HG02840 (cell line): ENCODE measurements around the gene MYBBP1A.

Source experiments
- ATAC-seq: cut with Tn5 transposase; IDR thresholded peaks from one replicate; pipeline ENCODE4 v1.9.1; 2021; ENCODE audit warnings: mild to moderate bottlenecking, moderate library complexity, moderate number of reproducible peaks; ENCODE audit not compliant: unreplicated experiment, low FRiP score

Gene MYBBP1A

DNA sequence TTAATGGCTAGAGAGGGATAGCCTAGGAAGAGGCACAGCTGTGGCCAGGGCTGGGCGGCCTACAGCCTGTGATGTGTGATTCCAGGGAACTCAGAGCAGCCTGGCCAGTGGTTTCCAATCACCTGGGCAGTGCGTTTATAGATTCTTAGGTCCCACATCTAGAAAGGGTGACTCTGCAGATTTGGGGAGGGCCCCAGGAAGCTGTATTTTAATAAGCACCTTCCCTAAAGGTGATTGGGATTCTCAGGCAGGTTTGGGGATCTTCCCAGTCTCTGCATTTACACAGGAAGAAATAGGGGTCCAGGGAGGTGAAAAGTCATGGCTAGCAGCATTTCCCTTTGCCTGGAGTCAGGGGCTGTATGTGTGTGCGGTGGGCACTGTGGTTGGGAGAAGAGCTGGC lies 47.0 kb downstream of the MYBBP1A start:
- ATAC-seq = no peak

DNA sequence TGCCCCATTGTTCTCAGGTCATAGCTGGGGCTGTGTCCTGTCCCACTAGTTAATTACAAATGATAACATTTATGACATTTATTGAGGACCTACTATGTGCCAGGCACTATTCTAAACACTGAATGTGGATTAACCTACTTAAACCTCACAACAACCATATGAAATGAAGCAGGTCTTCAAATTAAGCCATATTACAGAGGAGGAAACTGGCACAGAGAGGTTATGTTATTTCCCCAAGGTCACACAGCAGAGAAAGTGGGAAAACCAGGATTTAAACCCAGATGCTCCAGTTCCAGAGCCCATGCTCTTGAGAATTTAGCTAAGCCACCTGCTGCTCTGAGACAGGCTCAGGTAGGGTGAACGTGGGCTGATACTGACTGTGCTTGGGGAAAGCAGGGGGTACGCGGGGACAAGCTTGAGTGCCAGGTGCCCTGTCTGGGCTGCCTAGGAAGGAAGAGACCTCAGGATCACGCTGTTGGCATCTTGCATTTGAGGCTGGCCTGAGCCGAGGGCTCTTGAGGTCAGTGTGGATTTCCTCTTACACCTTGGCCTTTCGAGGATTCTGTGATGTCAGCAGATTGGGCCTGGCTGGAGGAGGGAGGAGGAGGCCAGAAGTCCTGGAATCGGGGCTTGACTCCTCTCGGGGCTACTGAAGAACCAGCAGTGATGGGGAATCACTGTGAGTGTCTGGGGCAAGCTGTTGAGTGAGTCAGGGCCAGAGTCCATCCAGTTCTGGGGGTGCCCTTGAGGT lies 47.6 kb downstream of the MYBBP1A start:
- no peak for ATAC-seq

DNA sequence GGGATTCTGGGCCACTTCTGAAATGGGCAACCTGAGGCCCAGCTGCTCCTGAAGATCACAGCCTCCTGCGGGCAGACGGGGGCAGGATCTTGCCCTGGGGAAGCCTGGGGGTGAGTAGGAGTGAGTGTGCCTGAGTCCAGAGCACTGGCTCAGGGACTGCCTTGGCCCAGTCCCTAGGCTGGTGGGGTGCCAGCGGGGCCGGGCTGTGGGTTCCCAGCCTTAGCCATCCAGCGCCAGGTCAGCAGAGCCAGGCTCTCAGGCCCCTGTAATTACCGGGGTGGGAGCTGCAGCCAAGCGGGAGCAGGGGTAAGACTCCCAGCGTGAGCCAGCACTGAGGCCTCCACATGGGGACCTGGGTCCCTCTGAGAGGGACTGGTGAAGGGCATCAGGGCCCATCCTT lies 48.3 kb downstream of the MYBBP1A start:
- no peak for ATAC-seq

DNA sequence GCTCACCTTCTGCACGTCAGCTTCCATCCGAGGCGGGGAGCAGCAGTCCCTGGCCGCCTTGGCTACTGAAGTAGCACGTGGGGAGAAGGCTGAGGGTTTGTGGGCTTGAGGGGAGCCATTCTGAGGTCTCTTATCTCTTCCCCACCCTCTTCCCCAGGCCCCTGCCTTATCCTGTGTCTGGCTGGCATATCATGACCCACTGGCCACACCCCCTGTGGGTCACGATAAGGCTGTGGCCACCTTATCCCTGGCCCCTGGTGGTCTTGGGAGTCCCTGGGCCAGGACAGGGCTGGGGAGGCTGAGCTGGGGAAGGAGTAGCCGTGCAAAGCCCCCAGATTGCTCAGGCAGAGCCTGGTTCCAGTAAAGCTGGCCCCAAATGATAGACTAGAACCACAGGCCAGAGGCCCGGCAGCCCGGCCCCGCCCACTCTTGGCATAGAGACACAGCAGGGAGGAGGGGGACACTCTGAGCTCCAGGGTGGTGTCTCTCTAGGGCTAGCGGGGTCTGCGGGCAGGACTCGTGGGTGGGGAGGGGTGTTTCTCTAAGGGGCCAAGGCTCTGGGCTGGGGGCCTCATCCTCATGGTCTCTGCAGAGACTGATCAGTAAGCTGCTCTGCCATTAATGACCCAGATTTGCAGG lies 48.9 kb downstream of the MYBBP1A start:
- no peak for ATAC-seq

DNA sequence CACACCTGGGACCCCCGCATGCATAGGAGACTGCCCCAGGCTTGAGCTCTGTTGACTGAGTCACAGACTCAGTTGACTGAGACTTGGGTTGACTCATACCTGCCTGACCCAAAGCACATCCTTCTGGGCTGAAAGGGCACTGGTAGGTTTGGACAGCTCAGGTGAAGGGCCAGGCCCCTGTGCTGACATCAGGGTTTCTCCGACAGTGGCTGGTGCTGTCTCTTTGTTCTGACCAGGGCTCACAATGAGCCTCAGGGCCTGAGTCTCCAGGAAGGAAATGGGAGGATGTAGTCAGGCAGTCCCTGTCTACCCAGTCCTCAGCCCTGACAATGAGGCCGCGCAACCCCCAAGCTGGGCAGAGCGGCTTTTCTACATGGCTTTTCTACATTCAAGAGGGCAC lies 50.0 kb downstream of the MYBBP1A start:
- no peak for ATAC-seq

DNA sequence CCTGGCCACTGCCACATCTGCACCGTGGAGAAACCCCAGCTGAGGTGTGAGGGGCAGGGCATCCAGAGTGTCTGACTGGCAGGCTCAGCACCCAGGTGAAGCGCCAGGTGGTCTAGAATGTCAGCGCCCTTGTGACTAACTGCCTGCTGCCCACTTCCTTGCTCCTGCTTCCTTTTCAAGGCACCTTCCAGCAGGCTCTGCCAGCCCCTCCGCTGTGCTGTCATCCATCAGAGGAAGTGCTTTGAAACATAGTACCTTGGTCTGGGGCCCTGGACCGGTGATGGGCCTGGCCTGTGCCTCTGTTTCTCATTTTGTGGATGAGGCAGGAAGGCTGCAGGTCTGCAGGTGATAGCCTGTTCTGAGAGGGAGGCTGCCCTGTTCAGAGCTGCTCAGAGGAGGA lies 51.0 kb downstream of the MYBBP1A start:
- ATAC-seq = no peak

DNA sequence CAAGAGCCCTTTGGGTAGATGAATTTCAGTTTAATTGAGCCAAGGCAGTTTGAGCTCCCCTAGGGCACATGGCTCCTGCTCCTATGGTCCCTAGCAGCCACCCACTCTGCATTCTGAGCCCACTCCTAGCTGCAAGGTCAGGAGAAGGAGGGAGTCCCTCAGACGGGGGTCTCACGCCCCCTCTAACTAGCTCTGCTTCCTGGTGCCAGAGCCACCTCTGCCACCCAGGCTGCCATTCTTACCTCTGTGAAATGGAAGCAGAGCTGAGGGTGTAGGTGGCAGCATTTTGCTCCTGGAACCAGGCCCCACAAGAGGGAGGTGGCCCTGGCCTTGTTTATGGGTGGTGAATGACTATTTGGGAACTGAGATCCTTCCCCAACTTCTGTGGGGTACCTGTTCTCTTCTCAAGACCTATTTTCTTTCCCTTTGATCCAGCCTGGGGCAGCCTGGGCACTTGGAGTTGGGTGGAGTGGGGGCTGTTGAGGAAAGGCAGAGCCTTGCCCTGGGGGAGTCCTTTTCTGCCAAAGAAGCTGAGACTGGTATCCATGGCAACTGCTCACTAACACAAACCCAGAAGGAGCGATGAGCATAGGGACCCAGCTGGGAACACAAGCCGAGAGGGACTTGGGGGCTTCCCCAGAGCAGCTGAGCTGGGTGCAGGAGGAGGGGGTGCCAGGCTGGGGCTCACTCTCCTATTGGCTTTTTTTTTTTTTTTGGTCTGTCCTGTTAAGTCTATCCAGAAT lies 51.7 kb downstream of the MYBBP1A start:
- ATAC-seq = no peak

DNA sequence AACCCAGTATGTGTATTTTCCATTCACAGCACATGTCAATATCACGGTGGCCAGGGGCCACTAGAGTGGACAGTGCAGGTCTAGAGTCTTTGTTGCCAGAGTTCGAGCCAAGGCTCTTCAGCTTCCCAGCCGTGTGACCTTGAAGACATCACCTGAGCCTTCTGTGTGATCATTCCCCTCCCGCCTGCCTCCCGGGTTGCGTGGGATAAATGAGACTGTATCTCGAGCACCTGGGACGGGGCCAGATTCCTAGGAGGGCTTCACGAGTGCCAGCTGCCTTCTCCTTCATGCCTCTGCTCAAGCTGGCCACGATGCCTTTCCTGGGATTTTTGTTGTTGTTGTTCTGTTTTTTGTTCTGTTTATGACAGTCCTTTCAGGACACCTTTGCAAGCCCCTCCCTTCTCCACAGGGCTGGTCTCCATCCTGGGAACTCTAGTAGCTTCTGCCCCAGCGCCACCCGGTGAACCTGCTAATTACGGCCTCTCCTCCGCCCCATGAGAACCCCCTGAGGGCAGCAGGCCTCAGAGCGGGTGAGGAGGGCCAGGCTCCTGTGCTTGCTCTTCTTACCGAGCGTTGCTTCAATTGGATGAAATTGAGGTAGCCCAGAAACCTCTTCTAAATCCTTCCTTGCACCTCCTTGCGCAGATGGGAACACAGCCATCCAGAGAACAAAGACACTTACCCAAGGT lies 52.6 kb downstream of the MYBBP1A start:
- no peak for ATAC-seq

DNA sequence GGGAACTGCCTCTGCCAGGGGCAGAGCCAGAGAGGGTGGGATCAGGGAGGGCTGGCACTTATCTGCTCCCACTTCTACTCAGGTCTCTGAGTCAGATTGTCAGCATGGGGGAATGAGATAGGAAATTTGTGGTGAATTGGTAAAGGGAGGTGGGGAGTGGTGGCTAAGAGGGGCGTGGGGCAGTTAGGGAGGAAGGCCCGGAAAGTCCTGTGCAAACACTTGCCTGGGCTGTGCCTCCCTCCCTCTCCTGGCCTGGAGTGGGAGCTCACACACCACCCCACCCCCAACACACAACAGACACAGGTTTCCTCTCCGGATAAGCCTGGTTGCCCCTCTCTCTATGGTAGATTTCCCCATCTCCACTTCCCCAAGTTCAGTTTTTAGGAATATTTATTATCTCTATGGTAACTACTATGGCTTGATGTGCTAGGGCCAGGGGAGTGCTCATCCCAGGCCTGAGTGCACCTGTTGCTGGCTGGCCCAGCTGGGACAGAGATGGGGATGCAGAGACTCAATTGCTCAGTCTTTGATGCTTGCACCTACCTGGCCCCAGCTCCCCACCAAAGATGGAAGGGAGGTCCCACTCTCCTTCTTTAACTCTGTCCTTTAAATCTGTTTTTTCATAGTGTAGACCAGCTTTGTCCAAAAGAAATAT lies 53.8 kb downstream of the MYBBP1A start:
- no peak for ATAC-seq

DNA sequence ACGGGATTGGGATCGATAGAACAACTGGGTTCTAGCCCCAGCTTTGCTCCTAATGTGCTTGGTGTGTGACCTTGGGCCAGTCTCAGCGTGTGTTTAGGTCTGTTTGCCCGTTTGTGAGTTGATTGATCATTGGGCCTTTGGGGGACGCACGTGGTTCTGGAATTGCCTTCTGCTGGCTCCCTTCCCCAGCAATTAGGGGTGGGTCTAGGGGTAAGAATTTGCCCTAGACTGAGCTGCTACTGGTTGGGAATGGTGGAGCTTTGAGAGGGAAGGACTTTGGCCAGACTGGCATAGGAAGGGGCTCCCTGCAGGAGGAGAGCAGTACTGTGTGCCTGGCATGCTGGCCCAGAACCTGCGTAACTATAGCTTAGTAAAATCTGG lies 55.0 kb downstream of the MYBBP1A start:
- ATAC-seq = no peak

DNA sequence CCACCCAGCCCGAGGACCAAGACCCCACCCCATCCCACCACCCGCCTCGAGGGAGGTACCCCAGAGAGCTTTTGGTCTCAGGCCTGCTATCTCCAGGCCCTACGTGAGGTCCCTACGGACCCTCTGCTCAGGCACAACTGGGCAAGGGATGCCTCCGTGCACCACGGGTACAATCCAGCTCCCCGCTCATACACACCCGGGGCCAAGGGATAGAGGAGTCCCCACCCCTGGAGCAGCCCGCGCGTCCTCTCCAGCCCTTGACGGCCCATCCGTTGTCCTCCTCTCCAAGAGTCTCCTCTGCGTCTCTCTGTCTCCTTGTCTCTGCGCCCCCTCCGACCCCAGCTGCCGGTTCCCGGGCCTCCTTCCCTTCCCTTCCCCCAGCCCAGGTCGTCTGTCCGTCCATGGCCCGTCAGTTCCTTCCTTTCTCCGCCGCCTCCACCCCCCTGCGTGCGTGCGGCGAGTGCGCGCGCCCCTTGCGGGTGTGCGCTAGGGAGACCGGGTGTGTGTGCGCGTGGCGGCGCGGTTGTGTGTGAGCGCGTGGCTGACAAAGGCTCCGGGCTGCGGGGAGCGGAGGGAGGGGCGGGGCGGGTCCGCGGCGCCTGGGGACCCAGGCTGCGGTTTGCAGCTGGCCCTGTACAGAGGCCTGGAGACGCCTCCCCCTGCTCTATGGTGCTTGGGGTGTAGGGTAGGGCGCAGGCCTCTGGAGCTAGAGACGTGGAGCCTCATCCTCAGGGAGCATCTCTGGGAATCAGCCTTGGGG lies 55.6 kb downstream of the MYBBP1A start:
- no peak for ATAC-seq

DNA sequence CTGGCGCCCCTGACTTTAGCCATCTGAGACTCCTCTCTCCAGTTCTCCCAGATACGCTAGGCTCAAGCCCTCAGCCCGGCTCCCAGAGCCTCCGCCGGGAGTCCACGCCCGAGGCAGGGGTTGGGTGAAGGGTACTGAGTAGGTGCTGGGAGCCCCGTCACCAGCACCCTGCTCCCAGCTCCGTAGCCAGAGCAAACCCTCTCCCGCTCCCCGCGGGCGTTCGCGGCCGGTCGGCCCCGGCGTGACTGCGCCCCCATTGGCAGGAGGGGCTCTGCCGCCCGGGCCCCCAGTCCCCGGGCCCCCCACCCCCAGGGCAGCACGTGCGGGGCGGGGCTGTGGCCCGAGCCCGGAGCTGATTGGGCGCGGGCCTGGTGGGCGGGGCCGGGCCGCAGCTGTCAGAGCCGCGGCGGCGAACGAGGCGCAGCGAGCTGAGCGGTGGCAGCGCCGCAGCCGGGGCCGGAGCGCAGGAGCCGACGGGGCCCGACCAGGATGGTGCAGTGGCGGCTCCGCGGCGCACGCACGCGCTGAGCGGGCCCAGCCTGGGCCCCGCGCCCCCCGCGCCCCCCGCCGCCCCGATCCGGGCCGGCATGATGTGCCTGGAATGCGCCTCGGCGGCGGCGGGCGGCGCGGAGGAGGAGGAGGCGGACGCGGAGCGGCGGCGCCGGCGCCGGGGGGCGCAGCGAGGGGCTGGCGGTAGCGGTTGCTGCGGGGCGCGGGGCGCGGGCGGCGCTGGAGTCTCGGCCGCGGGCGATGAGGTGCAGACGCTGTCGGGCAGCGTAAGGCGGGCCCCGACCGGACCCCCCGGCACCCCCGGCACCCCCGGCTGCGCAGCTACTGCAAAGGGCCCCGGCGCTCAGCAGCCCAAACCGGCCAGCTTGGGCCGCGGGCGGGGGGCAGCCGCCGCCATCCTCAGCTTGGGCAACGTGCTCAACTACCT lies 56.5 kb downstream of the MYBBP1A start, which contains the start of gene SPNS2:
Gene SPNS2, plus strand, starts transcription at position 421 of the 937 bp plus-strand sequence. Its CDS starts 167 bp downstream, at position 588.
- no peak for ATAC-seq

DNA sequence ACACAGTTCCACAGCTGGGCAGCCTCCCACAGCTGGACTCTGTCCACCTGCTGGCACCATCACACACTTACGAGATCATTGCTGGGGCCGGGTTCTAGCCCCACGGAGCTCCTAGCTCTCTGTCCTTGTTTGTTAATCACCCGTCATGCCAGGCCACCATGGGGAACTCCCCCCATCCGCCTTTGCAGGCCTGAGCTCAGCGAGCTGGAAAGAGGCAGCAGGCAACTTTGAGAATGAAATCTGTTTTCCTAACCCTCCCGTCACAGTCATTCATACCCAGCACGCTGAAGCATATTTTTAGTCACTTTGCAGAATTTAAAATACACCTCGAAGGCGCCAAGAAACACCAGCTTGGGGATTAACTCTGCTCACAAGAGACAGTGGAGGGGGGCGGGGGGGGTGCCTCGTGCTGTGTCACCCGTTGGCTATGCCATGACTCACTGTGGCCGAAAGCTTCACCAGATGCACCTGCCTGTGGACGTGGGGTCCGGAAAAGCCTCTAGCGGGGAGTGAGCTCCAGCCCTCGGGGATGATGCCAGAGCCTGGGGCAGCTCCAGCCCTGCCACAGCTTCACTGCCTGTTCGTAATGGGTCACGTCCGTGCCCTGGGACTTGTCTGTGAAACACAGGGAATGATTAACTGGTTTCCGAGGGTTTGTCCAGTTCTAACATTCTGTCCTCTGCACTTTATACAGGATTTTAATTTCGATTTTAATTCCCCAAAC lies 57.9 kb downstream of the MYBBP1A start:
- no peak for ATAC-seq

DNA sequence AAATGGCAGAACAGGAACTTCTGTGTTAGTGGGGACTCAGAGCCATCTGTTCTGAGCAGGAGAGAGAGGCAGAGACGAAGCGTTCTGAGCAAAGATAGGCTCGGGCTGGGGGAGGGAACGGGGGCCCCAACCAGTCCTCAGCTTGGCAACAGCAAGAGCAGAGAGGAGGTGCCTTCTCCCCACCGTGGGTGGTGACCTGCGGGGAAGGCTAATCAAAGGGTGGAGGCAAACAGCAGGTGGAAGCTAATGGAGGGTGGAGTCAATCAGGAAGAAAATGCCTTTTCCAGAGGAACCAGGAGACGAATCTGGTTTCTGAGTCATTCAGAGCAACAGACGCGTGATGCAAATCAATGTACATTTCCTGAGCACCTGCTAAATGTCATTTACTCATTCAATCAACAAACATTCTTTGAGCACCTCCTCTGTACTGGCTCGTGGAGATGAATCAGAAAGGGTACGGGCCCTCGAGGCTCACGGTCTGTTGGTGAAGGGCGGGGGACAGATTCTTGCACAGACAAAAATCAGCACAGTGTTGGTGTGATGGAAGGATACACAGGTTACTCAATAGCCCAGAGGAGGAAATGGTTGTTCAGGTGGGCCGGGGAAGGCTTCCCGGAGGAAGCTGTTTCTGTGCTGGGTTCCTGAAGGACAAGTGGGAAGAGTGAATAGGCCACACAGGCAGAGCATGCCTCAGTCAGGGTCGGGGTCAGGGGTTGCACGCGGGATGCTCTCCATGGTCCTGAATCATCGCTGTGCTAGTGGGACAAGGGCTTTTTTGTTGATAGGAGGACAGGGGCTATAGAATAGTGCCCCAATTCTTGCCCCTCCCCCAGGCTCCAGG lies 62.2 kb downstream of the MYBBP1A start:
- ATAC-seq = no peak

DNA sequence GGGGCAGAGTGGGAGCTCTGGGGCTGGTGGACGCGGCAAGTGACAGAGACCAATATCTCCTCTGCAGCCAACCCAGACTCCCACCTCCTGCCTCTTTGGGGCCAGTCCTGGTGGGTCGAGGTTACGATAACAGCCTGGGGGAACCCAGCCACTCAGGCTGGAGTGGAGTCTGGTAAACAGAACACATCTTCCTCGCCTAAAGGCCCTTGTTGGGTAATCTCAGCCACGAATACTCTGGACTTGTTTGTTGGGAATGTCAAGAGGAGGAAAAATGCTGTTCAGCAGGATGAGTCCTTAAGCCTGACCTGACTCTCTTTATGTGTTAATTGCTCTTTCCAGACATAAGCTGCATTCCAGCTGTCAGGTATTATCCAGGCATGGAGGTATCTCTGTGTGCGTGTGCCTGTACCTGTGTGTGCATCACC lies 64.5 kb downstream of the MYBBP1A start:
- no peak for ATAC-seq

DNA sequence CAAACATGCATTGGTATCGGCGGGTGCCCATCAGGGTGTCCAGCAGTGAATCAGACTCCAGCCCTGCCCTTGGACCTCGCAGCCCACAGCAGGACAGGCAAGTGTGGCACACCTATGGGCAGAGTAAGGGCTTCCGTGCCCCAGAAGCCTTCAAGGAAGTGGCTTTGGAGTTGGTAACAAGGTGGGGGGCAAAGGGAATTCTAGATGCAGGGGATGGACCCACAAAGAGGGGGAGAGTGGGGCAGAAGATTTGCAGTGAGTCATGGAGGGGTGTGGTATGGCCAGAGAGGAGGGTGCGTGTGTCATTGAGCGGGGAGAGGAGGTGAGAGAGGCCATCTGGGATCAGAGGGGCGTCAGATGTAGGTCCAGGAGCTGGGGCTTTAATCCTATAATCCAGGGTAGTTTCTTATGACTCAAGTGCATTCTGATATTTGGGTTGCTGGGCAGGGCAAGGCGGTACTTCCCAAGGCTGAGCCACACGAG lies 65.0 kb downstream of the MYBBP1A start:
- no peak for ATAC-seq
